ENCODE measurements around the gene EZR.

The EZR gene

DNA sequence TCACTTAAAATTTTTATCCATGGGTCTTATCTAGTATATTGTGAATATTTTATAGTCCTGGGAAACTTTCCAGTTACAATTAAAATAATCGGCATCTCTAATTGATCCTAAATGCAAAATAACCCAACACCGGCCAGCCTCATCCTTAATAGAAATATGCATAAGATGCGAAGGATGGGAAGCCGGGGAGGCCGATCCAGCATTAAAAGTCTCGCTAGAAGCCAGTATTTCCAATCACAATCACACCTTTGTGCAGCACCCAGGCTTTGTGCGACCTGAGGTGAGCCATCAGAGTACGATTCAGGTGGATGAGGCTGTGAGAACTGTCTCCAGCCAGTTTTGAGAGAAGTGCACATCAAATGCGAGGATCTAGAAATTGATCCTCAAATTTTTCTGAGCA lies 65.4 kb downstream of the EZR start:
- no peaks in the 10 kb centered on the region for H3K9me2 ChIP-seq (replicated peaks; ENCODE audit: insufficient read depth, low read length)
- H3K4me2 ChIP-seq (ENCODE audit: low read depth, low read length) = no peak overlapping the region
- H3K9me3 ChIP-seq (replicated peaks; ENCODE audit: insufficient read depth, low read length) = no peaks in the 10 kb centered on the region
- H2AFZ ChIP-seq (ENCODE audit: low read length) = no peak overlapping the region
- TF ChIP-seq EZH2 (optimal IDR thresholded peaks at IDR 0.05; ENCODE audit: low read depth, low read length) = no peak
- no peak overlapping the region for H3K27ac ChIP-seq (ENCODE audit: low read length)
- H3K4me3 ChIP-seq (ENCODE audit: low read length) = no peak overlapping the region
- no peaks in the 10 kb centered on the region for H3K79me2 ChIP-seq (ENCODE audit: low read length)
- no peaks in the 10 kb centered on the region for H3K4me1 ChIP-seq (ENCODE audit: low read length)
- no peak overlapping the region for H3K9ac ChIP-seq (ENCODE audit: low read length)
- no peaks in the 10 kb centered on the region for H3F3A ChIP-seq (ENCODE audit: insufficient read depth, low read length)
- no peaks in the 10 kb centered on the region for H4K20me1 ChIP-seq (ENCODE audit: insufficient read depth, low read length)
- no peak for DNase-seq
- H3K36me3 ChIP-seq (replicated peaks; ENCODE audit: insufficient read depth, low read length) = no peaks in the 10 kb centered on the region
- no peaks in the 10 kb centered on the region for H3K27me3 ChIP-seq (replicated peaks; ENCODE audit: insufficient read depth, low read length)

DNA sequence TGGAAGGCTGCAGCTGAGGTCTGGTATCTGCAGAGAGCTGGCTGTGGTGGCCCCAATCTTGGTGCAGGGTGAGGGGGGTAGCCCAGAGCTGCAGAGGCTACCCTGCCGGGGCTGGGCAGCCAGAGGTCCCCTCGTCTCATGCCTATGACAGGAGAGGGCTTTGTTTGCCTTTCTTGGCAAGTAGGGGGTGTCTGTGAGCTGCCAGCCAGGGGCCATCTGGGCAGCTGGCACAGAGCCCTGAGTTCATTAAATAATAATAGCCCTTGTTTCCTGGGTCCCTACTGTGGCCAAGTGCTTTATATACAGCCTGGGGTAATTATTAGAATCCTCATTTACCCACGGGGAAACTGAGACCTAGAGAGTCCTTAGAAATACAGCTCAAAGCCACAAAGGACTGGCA lies 66.6 kb downstream of the EZR start:
- H3K9me2 ChIP-seq (replicated peaks; ENCODE audit: insufficient read depth, low read length) = no peaks in the 10 kb centered on the region
- no peak overlapping the region for H2AFZ ChIP-seq (ENCODE audit: low read length)
- no peaks in the 10 kb centered on the region for H4K20me1 ChIP-seq (ENCODE audit: insufficient read depth, low read length)
- H3K9ac ChIP-seq (ENCODE audit: low read length) = no peak overlapping the region
- H3K79me2 ChIP-seq (ENCODE audit: low read length) = no peaks in the 10 kb centered on the region
- H3K4me2 ChIP-seq (ENCODE audit: low read depth, low read length) = no peak overlapping the region
- no peak for TF ChIP-seq EZH2phosphoT487 (IDR thresholded peaks at IDR 0.05; ENCODE audit: low read length)
- TF ChIP-seq EZH2 (optimal IDR thresholded peaks at IDR 0.05; ENCODE audit: low read depth, low read length) = no peak
- TF ChIP-seq CTCF (IDR thresholded peaks at IDR 0.05; ENCODE audit: low read length) = no peak
- H3K36me3 ChIP-seq (replicated peaks; ENCODE audit: insufficient read depth, low read length) = no peaks in the 10 kb centered on the region
- no peaks in the 10 kb centered on the region for H3K27me3 ChIP-seq (replicated peaks; ENCODE audit: insufficient read depth, low read length)
- H3K4me3 ChIP-seq (ENCODE audit: low read length) = no peak overlapping the region
- no peak for DNase-seq
- no peaks in the 10 kb centered on the region for H3F3A ChIP-seq (ENCODE audit: insufficient read depth, low read length)
- no peaks in the 10 kb centered on the region for H3K4me1 ChIP-seq (ENCODE audit: low read length)
- no peaks in the 10 kb centered on the region for H3K9me3 ChIP-seq (replicated peaks; ENCODE audit: insufficient read depth, low read length)
- H3K27ac ChIP-seq (ENCODE audit: low read length) = no peak overlapping the region

DNA sequence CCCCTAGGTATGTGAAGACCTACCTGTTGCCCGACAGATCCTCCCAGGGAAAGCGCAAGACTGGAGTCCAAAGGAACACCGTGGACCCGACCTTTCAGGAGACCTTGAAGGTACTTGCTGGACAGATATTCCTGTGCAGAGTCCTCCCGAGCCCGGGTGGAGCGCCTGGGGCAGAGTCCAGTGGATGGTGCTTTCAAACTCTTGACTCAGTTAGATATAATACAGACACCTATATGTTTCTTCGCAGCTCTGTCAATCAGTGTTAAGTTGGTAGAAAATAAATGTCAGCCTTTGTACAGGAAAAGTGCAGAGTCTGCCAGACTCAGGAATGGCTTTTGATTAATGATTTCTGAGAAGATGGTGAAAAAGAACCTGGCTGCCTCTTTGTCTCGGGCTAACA lies 67.2 kb downstream of the EZR start:
- H3K4me2 ChIP-seq (ENCODE audit: low read depth, low read length) = no peak overlapping the region

More for the DNA sequence above, 67.2 kb downstream of the EZR start:
- no peak overlapping the region for H3K9ac ChIP-seq (ENCODE audit: low read length)
- no peak for DNase-seq
- H3K27me3 ChIP-seq (replicated peaks; ENCODE audit: insufficient read depth, low read length) = no peaks in the 10 kb centered on the region
- H3K36me3 ChIP-seq (replicated peaks; ENCODE audit: insufficient read depth, low read length) = no peaks in the 10 kb centered on the region
- H3K27ac ChIP-seq (ENCODE audit: low read length) = no peak overlapping the region
- H3K4me3 ChIP-seq (ENCODE audit: low read length) = no peak overlapping the region
- H3F3A ChIP-seq (ENCODE audit: insufficient read depth, low read length) = no peaks in the 10 kb centered on the region
- H3K4me1 ChIP-seq (ENCODE audit: low read length) = no peaks in the 10 kb centered on the region
- H3K9me2 ChIP-seq (replicated peaks; ENCODE audit: insufficient read depth, low read length) = no peaks in the 10 kb centered on the region
- no peaks in the 10 kb centered on the region for H3K9me3 ChIP-seq (replicated peaks; ENCODE audit: insufficient read depth, low read length)
- no peaks in the 10 kb centered on the region for H3K79me2 ChIP-seq (ENCODE audit: low read length)
- no peak overlapping the region for H2AFZ ChIP-seq (ENCODE audit: low read length)
- no peak for TF ChIP-seq EZH2phosphoT487 (IDR thresholded peaks at IDR 0.05; ENCODE audit: low read length)
- TF ChIP-seq EZH2 (optimal IDR thresholded peaks at IDR 0.05; ENCODE audit: low read depth, low read length) = no peak
- TF ChIP-seq CTCF (IDR thresholded peaks at IDR 0.05; ENCODE audit: low read length) = no peak
- no peaks in the 10 kb centered on the region for H4K20me1 ChIP-seq (ENCODE audit: insufficient read depth, low read length)
